GM18907 (cell line): ENCODE data around the gene CPVL.

ENCODE experiments used
- ATAC-seq: cut with Tn5 transposase; IDR thresholded peaks from one replicate; pipeline ENCODE4 v1.9.1; 2021; ENCODE audit warnings: mild to moderate bottlenecking, moderate library complexity; ENCODE audit not compliant: unreplicated experiment

Gene CPVL

DNA sequence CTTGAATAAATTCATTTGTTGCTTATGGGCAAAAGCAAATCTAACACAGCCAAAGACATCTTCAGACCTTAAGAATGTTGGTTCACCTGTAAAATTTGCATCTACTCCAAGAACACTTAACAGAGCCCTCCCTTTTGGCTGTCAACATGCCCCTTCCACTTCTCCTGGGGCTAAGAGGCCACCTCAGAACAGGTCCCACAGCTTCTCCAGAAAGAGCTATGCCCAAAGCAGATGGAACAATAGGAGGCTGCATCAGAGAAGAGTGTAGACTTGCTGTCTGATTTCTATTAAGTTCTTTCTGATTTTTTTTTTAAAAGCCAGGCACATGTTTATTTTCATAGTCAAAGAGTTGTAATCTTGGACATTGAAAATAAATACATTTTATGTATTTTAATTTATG is 162.1 kb downstream of the CPVL start:
- no peak for ATAC-seq

DNA sequence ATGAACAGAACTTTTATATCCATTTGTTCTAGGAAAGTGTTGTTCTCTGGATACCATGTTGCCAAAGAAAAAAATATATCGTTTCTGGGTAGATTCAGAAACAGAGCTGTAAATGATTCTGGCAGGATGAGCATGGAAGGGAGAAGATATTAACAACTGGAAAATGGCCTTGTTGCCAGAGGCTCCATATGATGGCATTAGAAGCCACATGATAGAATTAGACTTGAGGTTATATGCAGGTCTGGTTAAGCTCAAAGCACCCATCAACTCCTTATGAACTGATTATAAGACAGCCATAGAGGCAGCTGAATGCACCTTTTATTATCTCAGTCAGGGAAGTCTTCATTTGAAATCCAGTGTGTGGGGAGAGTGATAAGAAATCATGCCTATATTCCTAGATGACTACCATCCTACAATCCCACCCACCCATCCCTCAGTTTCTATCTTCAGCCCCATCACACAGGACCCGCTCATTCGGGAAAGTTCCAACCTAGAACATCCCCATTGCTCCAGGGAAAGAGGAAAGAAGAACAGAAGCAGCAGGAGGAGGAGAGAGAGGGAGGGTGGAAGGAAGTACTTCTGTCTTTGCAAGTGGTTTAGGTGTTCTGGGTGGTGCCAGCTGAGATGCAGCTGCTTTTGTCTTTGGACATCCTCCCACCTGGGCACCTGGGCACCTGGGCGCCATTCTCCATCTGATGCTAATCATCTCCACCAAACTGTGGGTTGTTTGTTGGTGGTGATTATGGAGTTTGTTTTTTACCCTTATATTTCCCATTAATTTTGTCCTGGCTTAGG is 162.7 kb downstream of the CPVL start:
- no peak for ATAC-seq

DNA sequence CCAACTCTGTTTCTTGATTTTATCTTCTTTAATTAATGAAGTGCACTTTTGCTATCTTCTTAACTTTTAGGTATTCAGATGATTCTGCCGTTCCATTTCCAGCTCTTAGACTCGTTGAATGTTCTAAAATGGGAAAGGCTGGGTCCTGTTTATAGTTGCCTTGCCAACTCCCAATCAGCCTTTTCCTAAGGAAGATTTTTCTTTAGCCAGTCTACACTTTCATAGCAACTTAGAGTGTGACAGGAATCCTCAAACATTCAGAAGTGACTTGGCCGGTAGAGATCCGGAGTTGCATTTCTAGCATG is 165.2 kb downstream of the CPVL start:
- ATAC-seq: no peak

DNA sequence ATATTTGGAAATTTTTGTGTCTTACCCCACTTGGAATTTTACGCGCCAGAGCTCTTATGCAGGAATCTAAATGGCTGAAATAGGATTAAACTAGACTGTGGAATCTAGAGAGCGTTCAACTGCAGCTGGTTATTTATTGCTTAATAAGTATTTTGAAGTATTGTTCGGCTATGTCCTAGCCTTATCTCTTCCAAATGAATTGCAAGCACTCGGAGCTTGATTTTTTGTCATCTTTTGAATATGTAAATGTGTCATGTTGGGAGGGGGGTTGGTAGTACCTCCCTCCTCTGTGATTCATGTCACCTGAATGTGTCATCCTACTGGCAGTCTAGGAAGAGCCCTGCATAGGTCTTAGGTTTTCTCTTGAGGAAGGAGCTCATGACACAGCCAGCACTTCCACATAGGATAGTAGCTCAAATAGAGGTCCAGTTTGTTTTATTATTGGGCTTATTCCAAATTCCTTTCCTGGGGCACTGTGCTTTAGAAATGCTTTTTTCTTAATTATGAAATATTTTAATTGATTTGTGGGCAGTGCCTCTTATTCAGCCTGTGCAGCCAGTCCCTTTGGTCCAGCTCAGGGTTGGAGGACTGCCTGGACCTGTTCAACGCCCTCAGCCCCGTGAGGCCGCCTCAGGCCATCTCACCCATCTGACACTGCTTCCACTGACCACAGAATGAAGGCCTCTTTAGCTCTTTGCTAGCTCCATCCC is 165.7 kb downstream of the CPVL start:
- ATAC-seq: no peak

DNA sequence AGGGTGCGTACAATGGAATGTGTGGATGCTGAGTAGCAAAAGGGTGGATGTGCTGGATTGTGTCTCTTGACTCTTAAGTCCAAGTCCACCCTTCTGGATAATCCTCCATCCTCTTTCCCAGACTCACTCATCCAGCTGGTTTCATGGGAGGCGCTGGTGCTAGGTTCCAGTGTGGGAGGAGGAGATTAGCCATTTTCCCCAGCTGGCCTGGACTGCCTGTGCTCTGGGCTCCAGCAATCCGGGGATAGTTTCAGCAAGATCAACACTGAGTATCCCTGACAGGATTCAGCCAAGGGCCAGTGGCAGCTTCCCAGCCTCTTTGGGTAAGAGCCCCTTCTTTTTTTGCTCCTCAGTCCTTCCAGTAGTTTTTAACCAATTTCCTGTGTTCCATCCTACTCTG is 166.6 kb downstream of the CPVL start:
- ATAC-seq: no peak

DNA sequence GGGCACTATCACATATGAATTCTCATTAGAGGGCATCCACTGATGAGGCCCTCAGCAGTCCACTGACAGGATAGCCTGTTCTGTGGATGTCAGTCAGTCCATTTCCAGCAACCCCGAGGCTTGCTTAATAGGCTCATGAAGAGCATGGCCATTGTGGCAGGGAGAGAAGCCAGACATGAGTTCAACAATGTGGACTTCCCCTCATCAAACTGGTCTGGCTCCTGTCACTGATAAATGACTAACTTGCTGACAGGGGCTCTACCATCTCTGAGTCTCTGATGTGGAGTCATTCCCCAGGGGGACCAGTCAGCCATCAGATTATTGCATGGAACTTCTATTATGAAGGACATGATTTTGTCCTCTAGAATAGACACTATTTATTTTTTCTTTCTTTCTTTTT is 168.5 kb downstream of the CPVL start:
- no peak for ATAC-seq

DNA sequence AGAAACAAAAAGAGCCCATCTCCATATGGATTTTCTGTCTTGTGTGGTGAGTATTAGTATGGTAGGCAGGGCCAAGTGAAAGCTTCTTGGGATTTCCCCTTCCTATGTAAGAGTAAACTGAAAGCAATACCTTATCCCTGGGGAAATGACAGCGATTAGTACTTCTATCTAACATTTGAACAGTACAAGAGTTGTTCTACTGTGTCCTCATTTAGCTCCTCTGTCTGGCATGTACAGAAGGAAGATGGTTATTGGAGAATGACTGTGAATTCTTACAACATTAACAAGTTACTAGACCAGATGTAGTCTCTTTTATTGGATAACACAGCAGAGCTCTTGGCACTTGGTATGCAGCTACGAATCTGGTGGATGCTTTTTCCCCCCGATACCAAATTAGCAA is 170.3 kb downstream of the CPVL start:
- no peak for ATAC-seq

DNA sequence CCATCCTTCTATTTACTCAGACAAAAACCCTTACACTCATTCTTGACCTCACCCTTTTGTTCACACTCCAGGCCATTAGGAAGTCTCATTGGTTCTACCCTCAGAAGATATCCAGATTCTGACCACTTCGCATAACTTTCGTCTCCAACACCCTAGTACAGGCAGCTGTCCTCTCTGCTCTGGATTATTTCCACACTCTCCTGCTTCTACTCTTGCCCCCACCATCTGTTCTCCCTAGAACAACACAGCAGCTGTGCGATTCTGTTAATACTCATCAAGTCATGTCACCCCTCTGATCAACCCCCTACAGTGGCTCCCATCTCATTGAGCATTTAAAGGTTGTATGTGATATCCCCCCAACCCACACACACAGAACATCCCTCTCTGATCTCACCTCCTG is 172.7 kb downstream of the CPVL start:
- ATAC-seq: no peak

DNA sequence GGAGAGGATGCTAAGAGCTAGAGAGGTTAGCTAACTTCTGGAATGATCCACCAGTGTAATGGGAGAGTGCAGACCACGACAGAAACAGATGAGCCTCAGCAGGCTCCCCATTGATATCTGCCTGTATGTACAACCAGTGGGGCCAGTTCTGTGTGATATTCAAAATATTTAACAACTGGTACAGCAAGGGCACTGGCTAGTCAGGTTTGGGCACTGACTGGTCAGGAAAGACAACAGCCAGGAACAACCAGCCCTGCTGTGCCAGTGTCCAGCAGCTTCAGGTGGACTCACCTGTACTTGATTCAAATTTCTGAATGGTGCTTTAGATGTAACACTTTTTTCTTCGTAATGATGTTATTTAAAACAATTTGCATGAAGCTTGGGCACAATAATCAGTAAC is 182.3 kb downstream of the CPVL start:
- no peak for ATAC-seq

DNA sequence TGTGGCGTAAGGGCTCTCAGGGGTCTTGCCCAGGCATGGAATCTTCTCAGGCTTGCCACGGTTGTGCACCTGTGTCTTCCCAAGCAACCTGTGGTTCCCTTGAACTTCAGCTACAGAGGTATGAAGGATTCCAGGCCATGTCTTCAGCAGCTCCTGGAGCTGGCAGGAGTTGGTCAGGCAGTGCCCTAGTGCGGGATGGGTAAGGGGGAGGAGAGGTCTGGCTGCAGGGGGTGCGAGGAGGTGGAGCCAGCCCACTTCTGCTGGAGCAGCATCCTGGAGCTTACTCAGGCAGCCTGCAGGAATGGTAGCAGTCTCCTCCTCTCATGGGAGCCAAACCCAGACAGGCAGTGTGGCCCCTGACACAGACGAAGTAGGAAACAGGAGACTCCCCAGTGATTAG is 184.4 kb downstream of the CPVL start:
- ATAC-seq: no peak

DNA sequence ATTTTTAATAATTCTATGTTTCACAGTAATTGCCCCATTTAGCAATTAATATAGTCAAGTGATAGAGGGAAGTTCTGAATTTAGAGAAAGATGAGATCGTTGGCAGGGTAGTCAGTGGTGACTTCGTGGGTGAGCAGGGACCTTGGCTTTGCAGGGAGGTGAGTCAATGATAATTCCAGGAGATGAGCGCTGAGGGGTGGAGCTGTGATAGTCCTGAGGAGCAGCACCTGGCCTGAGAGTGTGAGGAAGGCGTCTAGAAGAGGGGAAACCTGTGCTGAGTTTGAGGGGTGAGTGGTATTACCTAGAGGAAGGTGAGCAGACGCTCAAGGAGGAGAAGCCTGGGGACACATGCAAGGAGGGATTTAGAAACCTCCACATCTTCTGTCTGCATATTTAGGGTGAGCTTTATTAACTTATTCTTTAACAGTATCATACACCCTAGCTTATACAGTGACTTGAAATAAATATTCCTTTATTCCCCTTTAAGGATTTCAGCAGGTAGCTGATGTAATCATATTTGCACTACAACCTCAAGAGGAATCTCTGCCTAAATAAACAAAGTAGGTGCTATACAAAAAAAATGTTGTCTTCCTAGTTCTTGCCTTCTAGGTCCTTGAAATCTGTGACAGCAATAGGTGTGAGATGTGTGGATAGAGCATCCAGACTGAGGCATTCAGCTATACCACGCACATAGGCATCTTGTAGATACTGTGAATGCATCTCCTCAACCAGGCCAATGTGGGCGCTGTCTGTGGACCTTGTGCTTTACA is 186.1 kb downstream of the CPVL start:
- no peak for ATAC-seq

DNA sequence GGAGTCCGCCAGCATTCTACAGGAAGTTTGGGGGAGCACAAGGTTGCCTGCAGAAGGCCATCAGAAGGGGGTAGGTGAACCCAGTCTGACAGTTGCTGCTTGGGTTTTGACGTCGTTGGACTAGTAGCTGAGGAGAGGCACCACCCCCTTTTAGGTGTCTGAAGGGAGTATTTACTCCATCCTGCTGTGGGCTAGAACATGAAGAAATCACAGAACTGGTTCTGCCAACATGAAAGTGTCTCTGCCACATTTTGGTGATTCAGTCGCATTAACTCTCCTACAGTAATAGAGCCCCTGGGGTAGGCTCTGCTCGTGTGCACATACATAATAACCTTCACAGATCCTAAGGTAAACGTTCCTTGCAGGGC is 187.4 kb downstream of the CPVL start:
- no peak for ATAC-seq

DNA sequence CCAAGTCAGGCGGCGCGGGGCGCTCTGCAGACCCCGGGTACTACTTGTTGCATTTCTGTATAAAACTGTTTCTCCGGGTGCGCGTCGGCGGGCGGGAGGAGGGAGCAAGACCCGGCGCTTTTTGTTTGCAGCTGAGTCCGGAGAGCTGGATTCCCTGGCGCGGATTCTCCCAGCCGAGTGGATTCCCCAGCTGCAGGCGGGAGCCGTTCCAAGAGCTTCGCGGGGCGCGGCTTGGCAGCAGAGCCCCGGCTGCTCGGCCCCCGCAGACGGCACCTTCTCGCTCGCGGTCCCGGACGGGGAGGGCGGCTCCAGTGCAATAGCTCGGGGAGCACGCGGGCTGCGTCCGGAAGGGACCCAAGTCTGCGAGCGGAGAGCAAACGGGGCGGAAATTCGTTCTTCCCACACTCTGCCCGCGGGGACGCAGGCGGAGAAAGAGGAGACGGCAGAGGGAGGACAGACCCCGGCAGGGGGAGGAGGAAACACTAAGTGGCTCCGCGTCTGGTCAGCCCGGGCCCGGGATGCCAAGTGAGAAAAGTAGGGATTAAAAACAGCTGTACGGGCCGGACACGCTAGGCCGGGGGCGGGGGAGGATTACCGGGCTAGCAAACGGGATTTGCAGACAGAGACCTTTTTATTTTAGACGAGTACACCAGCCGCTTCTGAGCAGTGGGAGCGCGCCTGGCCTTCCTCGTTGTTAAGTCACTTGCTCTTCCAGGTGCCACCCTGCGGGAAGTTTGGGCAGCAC is 187.9 kb downstream of the CPVL start, which contains the start of gene TRIL:
TRIL (minus strand) TSS at position 96 of the 745 bp plus-strand sequence. CDS start 284 bp downstream, outside the sequence.
- no peak for ATAC-seq

DNA sequence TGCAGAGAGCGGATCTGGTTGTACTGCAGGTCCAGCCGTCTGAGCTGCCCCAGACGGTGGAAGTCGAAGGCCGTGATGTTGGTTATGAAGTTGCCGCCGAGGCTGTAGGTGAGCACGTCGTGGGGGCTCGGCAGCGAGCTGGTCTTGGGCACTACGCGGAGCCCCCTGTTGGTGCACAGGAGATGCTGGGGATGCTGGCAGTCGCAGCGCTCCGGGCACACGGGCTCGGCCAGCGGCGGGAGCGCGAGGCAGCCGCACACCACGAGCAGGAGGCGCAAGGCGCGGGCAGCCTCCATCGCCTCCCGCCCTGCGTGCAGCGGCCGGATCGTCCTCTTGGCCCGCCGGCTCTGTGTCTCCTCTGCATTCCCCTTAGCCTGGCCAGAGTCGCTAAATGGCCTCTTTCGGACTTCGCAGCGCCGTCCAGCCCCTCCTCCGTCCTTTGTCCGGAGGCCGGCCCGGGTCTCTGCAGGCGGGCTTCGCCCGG is 188.5 kb downstream of the CPVL start:
- no peak for ATAC-seq

DNA sequence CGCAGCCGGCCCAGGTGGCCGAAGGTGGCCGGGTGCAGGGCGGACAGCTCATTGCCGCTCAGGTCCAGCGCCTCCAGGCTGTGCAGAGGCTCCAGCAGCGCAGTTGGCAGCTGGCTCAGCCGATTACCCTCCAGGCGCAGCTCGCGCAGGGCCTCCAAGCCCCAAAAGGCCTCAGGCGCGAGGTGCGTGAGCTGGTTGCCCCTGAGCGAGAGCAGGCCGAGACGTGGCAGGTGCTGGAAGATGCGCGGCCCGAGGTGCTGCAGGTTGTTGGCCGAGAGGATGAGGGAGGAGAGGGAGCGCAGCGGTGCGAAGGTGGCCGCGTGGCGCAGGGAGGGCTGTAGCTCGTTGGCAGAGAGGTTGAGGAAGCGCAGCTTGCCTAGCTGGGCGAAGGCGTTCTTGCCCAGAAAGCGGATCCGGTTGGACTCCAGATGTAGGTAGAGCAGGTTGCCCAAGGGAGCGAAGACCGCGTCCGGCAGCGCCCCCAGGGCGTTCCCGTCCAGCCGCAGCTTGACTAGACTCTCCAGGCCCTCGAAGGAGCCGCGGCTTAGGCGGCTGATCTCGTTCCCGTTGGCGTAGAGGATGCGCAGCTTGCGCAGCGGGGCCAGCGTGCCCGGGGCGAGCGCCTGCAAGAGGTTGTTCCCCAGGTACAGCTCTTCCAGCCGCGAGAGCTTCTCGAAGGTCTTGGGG is 189.1 kb downstream of the CPVL start:
- ATAC-seq: no peak

DNA sequence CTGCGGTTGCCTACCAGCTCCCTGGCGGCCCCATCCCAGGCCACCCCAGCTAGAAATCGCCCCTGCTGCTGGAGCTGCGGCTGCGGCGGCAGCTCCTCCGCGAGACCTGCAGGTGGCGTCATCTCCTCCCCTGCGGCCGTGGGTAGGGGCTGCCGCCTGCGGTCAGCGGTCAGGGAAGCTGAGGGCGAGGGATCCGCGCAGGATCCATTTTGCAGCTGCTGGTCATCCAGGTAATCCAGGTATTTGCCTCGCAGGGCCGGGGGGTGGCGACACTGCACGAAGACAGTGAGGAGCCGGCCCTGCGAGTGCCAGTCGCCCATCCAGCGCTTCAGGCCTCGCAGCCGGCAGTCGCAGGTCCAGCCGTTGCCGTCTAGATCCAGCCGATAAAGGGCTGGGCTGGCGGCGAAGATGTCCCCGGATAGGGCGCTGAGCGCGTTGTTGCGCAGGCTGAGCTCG is 189.7 kb downstream of the CPVL start:
- ATAC-seq: no peak

DNA sequence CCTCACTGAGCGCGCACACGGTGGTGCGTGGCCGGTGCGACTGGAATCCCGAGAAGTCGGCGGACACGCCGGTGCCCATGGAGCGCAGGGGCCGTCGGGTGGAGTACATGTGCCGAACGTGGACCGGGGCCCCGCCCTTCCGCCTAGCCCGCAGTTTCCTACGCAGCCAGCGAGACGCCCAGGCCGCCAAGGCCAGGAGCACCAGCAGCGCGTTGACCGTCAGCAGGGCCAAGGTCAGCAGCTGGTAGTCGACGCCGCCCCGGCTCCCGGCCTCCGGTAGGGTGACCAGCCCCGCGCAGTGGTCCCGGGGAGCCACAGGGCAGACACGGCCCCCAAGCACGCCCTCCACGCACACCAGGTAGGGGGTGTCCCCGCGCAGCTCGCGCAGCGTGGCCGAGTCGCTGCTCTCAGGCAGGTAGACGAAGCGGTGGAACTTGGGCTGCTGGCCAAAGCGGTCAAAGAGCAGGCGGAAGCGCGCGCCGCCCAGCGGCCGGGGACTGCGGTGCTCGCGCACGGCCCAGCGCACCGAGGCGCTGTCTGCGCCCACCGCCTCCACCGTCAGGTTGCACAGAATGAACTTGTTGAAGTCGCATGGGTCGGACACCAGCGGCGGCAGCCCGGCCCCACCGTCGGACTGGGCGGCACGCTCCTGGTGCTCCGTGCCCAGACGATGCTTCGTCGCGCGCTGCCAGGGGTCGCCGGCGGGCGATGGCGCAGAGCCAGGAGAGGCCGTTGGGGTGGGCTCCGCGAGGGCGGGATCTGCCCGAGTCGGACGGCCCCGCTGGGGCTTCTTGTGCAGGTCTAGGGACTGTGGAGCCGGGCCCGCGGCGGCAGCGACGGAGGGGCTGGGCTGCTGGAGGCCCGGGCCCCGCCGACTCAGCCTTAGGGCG is 190.4 kb downstream of the CPVL start:
- ATAC-seq: no peak

DNA sequence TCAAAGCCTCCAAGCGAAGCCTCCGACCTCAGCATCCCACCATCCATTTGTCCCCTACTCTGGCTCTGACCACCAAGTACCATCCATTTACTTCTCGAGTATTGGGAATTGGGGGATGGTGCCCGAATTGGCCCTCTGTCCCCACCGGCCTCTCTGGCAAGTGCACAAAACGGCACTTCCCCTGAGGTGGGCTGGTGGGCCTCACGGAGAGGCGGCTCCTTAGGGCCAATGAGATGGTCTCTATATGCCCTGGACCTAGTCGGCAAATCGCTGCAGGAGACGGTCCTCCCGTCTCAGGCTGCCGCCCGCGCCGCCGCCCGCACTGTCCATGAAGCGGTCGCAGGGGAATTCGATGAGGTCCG is 191.0 kb downstream of the CPVL start:
- ATAC-seq: no peak

DNA sequence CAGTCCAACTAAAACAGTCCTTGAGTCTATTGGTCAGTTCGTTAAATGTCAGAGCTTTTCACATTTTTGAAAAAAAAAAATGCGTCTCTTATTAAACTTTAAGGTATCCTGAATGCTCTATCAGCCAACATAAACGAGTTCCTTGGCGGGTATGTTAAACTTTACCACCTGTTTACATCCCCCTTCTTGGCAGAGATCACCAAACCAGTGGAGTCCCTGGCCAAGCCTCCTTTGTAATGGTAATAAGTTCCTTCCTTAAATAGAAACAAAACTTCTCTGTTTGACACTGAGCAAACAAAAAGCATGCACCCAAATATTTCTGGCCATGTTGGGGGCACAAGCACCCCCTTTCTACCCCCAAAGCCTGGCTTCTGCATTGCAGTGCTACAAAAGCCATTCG is 191.4 kb downstream of the CPVL start:
- ATAC-seq: no peak

DNA sequence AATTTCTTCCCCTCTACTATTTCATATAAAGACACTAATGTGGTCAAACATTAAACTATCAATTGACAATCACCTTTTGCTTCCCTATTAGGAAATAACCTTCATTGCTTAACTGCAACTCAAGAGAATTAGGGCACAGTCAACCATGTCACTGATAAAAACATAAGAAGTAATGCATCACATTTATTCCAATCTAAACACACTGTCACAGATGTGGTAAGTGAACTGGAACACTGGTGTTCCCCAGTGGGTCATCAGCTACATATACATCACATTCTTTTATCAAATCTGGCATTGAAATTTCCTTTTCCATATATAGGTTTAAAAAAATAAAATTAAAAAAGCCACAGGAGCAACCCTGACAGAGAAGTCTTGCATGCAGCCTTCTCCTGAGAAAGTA is 191.9 kb downstream of the CPVL start:
- ATAC-seq: no peak
